ENCODE results near the gene IL12RB2.
"Not testable (repeated sequence)": the region's sequence is repeated elsewhere in the genome, so short reads cannot be mapped to it uniquely, and the experiment has no call there.

The IL12RB2 gene

DNA sequence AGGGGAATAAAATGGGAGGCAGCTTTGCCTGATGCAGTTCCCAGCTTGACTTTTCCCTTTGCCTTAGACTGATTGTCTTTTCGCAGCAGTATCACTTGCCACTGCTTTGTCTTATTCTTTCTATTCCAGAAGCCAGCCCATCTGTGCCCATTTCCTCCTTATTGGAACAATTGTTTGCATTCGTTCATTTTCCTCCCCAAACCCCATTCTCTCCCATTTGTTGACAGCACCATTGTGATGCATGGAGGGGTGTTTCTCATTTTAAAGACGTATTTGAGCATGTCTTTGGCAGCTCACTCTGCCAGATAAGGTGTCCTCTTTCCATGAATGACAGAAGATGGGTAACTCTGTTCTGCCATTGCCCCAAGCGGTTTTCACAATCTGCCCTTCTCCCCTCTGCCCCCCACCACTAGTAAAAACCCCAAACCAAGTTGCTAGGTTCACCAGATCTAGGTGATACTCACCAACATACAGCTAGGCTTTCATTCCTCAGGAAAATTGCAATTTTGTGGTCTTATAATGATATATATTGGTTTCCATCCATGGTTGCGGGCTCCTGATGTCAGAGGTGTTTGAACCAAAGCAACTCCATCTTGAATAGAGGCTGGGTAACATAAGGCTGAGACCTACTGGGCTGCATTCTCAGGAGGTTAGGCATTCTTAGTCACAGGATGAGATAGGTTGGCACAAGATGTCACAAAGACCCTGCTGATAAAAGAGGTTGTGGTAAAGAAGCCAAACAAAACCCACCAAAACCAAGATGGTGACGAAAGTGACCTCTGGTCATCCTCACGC is 91.7 kb downstream of the IL12RB2 start:
- no peak for DNase-seq (ENCODE audit: low read depth in 2 of 2)

DNA sequence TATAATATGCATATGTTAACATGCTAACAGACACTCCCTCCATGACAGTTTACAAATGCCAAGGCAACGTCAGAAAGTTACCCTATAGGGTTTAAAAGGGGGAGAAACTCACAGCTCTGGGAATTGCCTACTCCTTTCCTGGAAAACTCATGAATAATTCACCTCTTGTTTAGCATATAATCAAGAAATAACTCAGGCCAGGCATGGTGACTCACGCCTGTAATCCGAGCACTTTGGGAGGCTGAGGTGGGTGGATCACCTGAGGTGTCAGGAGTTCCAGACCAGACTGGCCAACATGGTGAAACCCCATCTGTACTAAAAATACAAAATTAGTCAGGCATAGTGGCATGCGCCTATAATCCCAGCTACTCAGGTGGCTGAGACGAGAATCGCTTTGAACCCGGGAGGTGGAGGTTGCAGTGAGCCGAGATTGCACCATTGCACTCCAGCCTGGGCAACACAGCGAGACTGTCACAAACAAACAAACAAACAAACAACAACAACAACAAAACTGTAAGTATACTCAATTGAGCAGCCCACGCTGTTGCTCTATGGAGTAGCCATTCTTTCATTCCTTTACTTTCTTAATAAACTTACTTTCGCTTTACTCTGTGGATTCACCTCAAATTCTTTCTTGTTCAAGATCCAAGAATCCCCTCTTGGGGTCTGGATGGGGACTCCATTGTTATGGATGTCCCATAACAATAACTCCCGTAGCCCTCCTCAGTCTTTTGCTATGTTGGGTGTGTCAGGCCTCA is 92.5 kb downstream of the IL12RB2 start:
- not testable (repeated sequence) for DNase-seq (ENCODE audit: low read depth in 2 of 2)

DNA sequence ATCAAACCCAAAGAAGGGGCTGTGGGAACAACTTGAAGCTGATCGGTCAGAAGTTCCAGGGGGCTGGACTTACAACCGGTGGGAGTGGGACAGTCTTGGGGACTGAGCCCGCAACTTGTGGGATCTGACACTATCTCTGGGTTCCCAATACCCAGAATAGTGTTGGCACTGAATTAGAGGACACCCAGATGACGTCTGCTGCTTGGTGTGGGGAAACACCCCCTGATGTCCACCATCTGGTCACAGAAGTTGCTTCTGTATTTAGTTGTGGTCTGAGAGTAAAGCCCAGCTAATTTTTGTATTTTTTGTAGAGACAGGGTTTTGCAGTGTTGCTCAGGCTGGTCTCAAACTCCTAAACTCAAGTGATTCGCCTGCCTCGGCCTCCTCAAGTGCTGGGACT is 93.8 kb downstream of the IL12RB2 start:
- DNase-seq (ENCODE audit: low read depth in 2 of 2) = no peak

DNA sequence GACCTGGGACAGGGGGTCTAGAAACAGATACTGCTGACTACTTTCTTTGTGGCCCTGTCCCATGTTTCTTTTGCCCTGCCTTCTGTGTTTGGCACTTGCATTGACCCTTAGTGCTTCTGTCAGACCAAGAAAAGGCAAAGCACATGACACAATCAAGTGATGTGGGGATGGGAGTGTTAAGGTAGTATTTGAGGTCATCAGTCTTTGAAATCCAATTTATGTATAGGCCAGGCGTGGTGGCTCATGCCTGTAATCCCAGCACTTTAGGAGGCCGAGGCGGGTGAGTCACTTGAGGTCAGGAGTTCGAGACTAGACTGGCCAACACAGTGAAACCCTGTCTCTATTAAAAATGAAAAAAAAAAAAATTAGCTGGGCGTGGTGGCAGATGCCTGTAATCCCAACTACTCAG is 96.5 kb downstream of the IL12RB2 start:
- DNase-seq (ENCODE audit: low read depth in 2 of 2) = no peak

DNA sequence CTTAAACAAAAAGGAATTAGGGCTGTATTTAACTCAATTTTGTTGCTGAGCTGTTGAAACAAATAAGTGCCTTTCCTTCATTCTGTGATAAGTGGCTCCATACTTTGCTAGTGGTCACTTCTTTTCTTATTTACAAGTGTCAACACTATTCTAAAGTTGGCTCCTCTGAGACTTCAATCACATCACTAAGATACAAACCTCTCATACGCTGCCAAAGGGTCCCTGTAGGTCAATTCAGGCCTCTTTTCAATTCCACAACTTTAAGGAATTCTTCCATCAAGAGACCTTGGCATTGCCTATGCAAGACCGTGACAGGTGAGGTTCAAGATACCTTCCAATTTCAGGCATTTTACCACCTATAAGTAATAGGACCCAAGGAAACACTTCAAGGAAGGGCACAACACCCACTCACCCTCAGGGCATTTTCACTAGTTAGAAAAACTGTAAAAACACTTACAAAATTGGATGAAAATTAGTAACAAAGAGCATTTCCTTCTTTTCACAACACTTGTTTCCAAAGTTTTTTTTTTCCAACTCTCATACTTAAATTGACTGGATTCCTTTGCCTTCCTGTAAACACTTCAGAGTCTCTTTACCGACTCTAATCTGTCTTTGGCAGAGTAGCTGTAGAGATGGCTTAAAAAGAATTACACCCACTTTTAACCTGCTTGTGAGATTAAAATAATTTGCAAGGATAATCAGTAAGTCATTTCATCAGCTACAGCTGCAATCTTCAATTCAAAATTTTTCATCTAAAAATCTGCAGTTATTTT is 98.0 kb downstream of the IL12RB2 start:
- DNase-seq (ENCODE audit: low read depth in 2 of 2) = no peak

DNA sequence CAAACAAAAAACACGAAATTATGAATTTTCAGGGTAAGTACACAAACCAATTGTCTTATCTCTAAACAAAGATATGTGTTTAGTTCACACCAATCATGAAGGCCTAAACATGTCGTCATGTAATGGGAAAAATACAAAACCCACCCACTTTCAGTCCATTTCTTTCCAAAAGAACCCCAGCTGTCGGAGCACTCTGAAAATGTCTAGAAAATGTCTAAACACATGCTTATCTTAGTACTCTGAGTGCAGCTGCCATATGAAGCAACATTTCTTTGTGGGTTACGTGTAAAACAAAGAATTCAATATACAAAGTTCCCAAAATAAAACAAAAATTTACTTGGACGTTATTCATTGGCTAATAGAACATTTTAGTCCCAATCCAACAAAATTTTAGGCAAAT is 99.8 kb downstream of the IL12RB2 start:
- no peak for DNase-seq (ENCODE audit: low read depth in 2 of 2)

DNA sequence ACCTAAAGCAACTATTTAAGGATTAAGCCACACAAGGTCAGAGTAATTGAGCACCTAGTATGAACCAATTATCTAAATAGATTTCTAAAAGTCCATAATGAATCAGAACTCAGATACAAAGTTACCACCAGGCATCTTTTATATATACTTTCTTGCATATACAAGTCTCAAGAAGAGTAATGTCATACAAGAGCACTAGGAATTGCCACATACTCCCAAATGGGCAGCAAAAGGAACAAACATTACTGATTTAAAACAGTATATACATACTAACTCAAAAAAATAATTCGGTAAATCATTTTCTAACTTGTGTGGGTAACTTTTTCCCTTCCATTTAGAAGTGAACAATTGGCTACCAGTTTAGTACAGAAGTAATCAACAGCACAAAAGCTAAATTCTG is 100.5 kb downstream of the IL12RB2 start:
- no peak for DNase-seq (ENCODE audit: low read depth in 2 of 2)

DNA sequence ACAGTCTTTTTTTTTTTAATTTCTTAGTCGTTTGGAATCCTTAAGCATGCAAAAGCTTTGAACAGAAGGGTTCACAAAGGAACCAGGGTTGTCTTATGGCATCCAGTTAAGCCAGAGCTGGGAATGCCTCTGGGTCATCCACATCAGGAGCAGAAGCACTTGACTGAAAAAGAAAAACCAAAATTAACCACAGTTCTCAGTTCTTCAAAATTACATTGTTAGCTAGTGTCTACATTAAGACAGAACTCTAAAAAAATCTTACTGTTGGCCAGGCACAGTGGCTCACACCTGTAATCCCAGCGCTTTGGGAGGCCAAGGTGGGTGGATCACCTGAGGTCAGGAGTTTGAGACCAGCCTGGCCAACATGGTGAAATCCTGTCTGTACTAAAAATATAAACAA is 105.4 kb downstream of the IL12RB2 start:
- DNase-seq (ENCODE audit: low read depth in 2 of 2) = not testable (repeated sequence)

DNA sequence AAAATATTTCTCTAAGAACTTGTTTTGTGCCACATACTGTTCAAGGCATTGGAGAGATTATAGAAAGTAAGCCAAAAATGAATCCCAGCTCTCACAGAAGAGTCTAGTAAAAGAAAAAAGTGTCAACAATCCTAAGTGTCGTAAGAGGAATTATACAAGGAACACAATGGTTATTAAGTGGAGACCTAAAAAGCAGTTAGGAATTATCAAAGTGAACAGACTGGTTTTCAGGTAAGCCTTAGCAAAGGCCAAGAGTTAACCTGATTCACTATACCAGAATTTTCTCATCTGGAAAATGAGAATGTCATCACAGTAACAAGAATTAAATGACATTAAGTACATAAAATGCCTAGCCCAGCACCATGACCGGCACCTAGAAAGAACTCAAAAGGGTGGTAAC is 106.9 kb downstream of the IL12RB2 start:
- DNase-seq (ENCODE audit: low read depth in 2 of 2) = no peak

DNA sequence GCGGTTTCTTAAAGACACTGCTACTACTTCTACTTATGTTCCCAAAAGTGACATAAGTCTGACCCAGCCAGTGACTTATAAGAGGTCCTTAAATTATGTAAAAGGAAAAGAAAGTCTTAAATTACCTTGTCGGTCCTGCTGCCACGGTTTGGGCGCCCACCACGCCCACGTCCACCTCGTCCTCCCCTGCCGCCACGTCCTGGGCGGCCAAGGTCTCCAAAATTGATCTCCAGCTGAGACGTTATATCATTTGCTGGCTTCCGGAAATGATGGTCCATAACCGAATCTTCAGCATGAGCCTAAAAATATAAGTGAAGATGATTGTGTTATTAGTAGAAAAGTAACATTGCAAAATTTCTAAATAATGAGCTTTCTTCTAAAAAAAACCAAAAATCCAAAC is 107.4 kb downstream of the IL12RB2 start:
- DNase-seq (ENCODE audit: low read depth in 2 of 2) = no peak

DNA sequence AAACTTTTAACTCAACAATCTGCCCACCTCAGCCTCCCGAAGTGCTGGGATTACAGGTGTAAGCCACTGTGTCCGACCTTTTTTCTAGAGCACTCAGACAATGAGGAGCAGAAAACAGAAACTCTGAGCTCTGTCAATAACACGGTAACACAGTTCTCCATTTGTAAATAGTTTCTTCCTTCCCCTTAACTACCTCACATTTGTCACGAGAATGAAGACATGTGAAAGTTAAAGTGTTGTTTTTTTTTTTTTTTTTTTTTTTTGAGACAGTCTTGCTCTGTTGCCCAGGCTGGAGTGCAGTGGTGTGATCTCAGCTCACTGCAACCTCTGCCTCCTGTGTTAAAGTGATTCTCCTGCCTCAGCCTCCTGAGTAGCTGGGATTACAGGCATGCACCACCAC is 110.1 kb downstream of the IL12RB2 start:
- DNase-seq (ENCODE audit: low read depth in 2 of 2) = not testable (repeated sequence)

DNA sequence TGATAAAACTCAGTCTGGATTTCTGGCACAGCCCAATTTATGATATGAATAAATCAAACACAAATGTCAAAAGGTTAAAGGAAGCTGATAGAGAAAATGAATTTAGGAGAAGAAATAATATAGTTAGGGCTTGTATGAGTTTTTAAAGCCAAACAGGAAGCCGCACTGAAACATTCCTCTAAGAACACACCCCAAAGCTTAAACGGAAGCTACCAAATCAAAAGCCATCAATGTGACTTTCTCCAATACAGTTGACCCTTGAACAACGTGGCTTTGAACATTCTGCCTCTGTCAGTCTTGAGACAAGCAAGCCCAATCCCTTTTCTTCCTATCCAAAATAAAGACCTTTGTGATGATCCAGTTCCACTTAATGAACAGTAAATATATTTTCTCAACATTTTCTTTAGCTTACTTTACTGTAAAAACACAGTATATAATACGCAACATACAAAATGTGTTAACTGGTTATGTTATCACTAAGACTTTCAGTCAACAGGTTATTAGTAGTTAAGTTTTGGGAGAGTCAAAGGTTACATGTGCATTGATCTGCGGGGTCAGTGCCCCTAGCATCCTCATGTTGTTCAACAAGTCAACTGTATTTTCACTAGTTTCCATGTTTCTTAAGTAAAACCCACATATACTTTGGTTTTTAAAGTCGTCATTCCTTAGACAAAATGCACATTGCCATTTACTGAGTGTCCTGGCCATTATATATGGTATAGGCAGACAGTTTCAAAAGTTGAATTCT is 111.3 kb downstream of the IL12RB2 start:
- DNase-seq (ENCODE audit: low read depth in 2 of 2) = no peak

DNA sequence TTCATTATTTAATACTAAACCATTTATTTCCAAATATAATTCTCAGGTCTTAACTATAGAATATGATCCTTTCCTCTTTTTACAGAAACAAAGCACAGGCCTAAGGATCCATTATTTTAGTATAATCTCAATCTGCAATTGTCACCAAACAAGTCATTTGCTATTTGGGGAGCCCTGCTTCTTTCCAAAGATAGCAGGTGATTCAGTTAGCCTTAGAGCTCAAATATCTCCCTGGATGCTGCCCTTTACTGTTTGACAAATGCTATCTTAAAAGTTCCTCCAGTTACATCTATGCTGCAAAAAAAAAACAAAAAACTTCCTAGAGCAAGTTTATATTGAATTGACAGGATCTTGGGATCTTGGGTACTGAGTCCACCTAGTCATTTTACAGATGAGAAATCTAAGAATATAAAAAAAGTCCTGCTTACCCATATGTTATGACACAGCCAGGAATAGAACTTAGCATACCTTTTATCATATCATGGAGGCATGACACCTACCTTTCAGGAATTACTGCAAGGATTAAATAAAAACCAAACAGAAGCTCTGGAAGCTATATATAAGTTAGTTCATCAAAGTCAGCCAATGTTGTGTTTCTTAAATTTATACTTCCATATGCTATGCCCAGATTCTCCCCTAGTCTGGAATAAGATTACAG is 113.3 kb downstream of the IL12RB2 start:
- no peak for DNase-seq (ENCODE audit: low read depth in 2 of 2)

DNA sequence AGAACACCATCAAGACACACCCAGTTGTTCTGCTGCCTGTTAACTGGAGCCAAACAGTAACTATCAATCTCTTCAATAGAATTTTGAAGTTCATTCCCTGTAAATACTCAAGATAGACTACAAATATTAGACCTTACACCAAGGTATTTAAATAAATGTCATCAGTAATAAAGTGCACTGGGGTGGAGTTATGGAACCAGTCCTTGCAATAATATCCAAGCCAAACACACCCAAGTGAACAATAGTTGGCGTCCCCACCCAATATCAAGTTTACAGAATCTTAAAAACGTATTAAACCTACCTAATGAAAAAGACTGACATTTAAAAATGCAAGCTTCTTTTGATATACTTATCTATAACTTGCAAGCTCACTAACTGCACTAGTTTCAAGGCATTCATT is 119.8 kb downstream of the IL12RB2 start:
- no peak for DNase-seq (ENCODE audit: low read depth in 2 of 2)

DNA sequence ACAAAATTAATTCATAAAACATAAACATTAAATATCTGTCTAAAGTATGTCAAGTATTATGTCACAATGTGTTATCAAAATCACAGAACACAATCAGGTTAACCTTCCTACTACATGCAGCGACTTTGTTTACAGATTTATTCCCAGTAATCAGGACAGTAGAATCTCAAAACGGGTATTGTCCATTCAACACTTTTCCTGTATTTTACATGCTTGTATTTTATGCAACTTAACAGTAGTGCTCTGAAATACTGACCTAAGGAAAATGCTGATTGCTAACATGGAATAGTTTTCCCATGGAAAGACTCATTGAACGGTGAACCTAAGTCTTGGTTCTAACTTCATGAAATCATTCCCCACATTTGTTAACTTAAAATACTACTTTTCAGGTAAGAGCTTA is 120.3 kb downstream of the IL12RB2 start:
- no peak for DNase-seq (ENCODE audit: low read depth in 2 of 2)

DNA sequence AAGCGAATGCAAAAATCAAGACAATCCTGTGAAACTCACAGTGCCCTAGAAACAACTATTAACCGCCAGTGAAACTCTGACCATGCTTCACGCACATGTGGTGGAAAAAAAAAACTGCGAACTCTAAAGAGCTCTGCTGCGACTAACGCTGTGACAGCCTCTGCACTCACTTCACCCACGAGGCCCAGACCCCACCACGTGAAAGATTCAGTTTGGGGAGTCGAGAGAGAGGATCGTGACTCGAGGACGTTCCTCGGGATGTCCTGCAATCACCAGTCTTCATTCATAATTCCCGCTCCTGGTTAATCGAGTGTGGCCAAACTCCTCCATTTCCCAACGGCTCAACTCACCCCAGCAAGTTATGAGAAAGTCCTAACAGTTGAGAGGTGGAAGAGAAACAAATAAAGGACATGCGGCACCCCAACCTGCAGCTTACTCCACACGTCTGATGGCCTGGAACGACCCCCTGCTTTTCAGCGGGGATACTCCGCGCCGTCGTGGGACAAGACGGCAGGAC is 121.4 kb downstream of the IL12RB2 start:
- peak; percentile 9 to 23 for DNase-seq (ENCODE audit: low read depth in 2 of 2)

DNA sequence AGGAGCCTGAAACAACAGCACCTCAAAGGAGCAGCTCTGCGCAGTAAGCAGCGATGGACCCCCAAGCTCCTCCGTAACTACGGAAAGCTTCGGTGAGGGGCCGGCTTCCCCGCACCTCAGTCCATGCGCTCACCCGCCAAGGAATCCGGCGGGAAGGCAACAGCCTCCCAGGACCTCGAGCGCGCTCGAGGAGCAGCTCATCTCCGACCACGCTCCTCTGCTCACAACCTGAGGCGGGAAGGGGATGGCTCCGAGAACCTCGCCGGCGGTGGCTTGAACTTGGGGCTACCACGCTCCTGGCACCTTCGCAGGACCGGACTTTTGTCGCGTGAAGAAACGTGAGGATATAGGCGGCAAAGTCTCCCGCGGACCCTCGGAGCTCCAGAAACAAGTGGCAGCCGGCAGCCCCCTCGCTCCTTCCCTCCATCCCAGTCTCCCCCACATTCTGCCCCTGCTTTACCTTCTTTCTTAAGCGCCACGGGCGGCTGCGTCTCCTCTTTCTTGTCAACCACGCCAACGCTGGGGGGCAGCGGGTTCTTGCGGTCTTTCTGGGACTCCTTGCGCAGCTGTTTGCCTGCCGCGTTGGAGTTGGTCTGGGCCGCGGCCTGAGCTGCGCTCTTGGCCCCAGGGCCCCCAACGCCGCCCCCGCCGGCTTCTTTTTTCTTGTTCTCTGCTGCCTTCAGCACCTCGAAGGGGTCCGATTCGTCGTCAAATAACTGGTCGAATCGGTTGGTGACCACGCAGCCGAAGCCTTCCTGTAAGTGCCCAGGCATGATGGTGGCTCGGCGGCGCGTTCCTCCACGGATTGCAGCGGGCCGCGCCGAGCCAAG is 122.1 kb downstream of the IL12RB2 start:
- DNase-seq (ENCODE audit: low read depth in 2 of 2) = peak in 1 of 2 donors; percentile 1

DNA sequence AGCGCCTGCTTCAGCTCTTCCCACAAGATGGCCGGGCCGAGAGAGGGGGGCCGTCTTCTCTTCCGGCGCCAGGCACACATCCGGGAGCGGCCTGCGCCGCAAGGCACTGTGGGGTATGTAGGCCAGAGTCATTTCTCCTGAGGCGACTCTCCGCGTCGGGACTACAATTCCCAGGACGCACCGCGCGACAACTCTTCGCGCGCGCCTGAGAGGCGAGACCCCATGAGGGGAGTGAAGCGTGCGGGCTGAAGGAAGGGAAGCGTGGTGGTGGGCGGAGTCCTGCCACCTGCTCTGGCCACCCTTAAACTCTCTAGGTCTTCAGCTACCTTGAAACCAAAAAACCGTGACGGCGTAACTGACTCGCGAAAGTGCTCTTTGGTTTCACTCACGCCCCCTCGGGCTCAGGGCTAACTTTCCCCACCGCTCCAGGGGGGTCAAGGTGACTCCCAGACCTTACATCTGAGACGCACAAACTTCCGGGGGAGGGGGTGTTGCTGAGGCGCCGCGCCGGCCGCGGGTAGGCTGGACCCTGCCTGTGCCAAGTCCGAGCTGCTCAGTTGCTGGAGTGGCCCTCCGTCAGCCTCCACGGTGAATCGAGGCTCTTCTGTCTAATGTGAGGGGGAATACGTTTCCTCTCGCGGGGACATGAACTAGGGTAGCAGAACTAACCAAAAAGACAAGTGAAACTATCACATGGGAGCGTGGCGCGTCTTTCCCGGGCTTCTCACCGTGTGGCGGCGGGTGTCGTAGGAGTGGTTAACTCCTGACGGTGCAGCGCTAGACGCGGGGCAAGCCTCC is 122.9 kb downstream of the IL12RB2 start, which contains the start of gene SERBP1:
TSS of gene SERBP1 (minus strand) at position 45 of the 798 bp plus-strand sequence. CDS start 102 bp downstream, outside the sequence.
- DNase-seq (ENCODE audit: low read depth in 2 of 2) = peak; percentile 88 to 89

DNA sequence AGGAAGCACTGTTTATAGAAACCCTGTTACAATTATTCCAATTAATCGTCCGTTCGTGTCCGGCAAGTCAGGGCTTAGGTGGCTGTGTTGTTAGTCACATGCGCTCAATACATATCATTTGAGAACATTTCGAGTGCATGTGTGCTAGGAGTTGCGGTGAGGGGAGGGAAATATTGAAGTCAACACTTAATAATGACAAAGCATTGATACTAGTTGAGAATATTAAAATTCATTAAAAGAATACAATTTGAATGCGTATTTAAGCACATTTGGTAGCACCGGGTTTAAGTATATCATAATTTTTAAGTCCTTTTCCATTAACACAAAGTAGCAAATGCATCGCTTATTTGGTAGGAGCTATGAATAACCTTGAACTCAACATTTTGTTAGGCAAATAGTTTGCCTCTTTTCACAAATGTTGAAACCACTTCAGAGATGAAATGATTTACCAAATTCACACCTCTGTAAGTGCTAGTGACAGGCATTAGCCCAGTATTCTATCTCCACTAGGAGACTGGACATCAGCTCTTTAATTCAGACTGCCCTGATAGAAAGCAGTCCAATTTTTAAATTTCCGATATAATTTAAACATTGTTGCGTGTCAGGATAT is 123.6 kb downstream of the IL12RB2 start:
- DNase-seq (ENCODE audit: low read depth in 2 of 2) = no peak

Measured in stimulated activated CD8-positive, alpha-beta memory T cell treated with anti-CD3 and anti-CD28 coated beads, Interleukin-2, amount 100 ng/mL, for 1 hour (primary cell).